Cardiac fibroblast (primary cell): ENCODE results near the gene DNAJC1.
A peak's percentile ranks its signal among the peaks of the same experiment; 100 is the strongest.
"Not testable (repeated sequence)": the region's sequence is repeated elsewhere in the genome, so short reads cannot be mapped to it uniquely, and the experiment has no call there.

Experiments
- DNase-seq, 2 donors: peaks; one replicate each; pipeline versions ENCODE4 v3.0.0 to v3.0.0-alpha.2; 2010; ENCODE audit warnings: low read depth in 2 of 2
- H3K4me3 ChIP-seq, 2 donors: replicated peaks in 1 of 2; 1 replicate in 1 of 2; 2 replicates in 1 of 2; pipeline ENCODE4 v1.5.1; 2011; ENCODE audit warnings: low read depth in 2 of 2, low read length in 2 of 2, mild to moderate bottlenecking in 2 of 2, moderate library complexity in 1 of 2
- CTCF ChIP-seq: IDR thresholded peaks from one replicate; pipeline ENCODE4 v1.5.1; 2011; ENCODE audit warnings: low read depth, mild to moderate bottlenecking, low read length, inconsistent platforms

DNAJC1 gene

DNA sequence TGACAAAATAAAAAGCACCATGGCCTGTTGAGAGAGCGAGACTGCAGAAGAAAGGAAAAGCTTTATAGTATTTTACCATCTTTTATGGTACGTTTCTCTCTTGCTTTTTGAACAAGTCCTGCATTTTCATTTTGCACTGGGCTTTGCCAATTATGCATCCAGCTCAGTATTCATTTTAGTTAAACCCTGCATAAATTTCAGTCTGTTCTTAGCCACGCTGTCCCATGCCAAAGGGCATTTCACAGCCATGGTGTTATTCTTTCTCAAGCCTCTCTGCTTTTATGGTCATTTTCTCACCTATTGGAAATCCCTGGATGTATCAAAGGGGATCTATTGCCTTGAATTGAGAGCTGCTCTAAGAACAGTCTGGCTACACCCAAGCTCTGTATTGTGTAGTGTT, 30.8 kb upstream of the DNAJC1 start:
- H3K4me3 ChIP-seq: no peak overlapping the region
- TF ChIP-seq CTCF: no peak
- DNase-seq: no peak

DNA sequence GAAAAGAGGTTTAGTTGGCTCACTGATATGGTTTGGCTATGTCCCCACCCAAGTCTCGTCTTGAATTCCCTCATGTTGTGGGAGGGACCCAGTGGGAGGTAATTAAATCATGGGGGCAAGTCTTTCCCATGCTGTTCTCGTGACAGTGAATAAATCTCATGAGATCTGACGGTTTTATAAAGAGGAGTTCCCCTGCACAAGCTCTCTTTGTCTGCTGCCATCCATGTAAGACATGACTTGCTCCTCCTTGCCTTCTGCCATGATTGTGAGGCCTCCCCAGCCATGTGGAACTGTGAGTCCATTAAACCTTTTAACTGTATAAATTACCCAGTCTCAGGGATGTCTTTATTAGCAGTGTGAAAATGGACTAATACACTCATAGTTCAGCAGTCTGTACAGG, 28.7 kb upstream of the DNAJC1 start:
- not testable (repeated sequence) for H3K4me3 ChIP-seq, DNase-seq

DNA sequence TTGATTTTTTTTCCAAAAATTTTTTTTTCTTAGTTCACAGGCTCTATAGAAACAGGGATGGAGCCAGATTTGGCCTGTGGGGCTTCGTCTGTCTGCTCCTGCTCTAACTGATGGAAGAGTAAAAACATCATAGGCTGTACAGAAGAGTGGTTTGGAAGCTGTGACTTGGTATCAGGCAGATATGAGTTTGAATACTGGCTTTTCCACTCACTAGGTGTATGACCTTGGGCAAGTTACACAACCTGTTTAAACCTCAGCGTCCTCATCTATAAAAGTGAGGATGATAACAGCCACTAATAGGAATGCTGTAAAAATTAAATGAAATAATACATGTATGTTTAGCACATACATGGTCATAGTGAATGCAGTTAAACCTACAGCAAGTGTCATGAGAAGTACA, 26.9 kb upstream of the DNAJC1 start:
- no peak overlapping the region for H3K4me3 ChIP-seq
- no peak for DNase-seq
- no peak for TF ChIP-seq CTCF

- no peak for TF ChIP-seq CTCF
- peak in 1 of 2 donors; percentile 24 for DNase-seq
- no peak overlapping the region for H3K4me3 ChIP-seq
Observed at GRCh38 chr10:22029445-22030236, 26.1 kb upstream of the DNAJC1 start.

DNA sequence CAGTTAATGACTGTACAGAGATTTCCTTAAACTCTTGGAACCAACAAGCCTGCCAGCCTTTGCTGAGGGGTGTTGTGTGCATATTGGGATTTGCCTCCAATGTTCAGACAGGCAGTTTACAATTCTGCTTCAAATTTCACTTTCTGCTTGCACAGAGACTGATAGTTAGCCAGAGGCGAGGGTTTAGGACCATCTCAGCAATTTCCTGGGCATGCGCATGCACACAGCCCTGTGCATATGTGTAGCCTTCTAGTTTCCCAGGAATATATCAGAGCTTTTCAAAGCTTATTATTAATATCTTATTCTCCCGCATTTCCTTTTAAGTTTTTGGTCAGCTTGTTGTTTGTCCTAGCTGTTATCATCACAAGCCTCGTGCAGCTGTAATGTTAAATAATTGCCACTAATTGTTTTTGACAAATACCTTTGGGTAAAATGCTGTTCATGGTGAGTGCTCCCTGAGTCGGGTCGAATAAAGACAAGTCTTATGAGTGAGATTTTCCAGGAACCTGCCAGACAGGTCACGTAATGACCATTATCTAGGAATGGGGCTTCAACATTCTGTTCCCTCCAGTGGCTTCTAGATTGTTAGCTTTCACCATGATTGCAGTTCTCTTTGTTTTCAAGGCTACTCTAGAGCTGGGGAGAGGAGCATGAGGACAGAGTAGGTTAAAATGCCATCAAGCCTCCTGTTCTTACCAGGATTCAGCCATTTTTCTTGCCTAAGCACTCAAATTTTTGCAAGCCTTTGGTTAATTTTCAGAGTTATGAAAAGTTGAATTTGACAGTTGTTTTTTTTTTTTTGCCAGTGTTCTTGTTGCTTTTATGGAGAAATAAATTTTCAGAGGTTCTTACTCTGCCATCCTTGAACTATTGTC, 24.1 kb upstream of the DNAJC1 start:
- no peak overlapping the region for H3K4me3 ChIP-seq
- TF ChIP-seq CTCF: no peak
- DNase-seq: no peak

- DNase-seq: no peak
- TF ChIP-seq CTCF: no peak
- H3K4me3 ChIP-seq: no peak overlapping the region
Observed at GRCh38 chr10:22026287-22026686, 22.8 kb upstream of the DNAJC1 start.

DNA sequence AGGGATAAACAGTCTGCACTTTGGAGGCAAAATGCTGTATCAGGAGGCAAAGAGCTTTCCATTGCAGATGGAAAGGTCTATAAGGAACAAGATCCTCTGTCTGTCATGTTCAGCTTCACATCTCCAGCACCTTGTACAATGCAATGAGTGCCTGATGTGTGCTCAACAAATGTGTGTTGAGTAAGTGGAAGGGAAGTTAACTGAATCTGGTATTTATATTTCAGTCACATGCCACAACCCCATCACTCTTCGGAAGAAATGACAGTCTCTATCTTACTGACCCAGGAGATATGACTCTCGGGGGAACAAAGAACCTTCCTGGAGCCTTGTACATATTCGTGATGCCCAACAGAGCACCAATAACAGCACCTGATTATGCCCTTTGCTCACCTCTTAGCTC, 20.0 kb upstream of the DNAJC1 start:
- H3K4me3 ChIP-seq: no peak overlapping the region
- TF ChIP-seq CTCF: no peak
- DNase-seq: no peak
